MCF 10A (cell line): ENCODE measurements around the gene SH2D1B. TPM values are rescaled to one million over a fixed set of nuclear protein-coding genes. Genes with fewer than 3 reads are reported as not detected.

Experiments used
- BruUV-seq: library from RNA; stranded (reverse); fragments of 400-500 nt; replicated peaks from 2 replicates; lab custom pipeline; 2021; lab: Mats Ljungman, UMichigan
- CTCF ChIA-PET: fragments of 300-600 bp; sonication (Branson Sonifier 250); formaldehyde crosslinking; extraction: SDS; loops from one replicate; lab custom pipeline; 2021; ENCODE audit warnings: antibody characterized with exemption, inconsistent platforms; lab: Yijun Ruan, JAX
- POLR2A ChIA-PET: fragments of 300-600, 350-650 bp; sonication (Branson Sonifier 250); formaldehyde crosslinking; extraction: SDS; loops from one replicate; lab custom pipeline; 2020; ENCODE audit warnings: antibody characterized with exemption, inconsistent platforms; lab: Yijun Ruan, JAX
- DNase-seq: peaks from one replicate; pipeline ENCODE4 v3.0.0-alpha.2; 2018; ENCODE audit not compliant: unreplicated experiment
- H3K27ac Mint-ChIP-seq: one replicate; pipeline ENCODE4 v1.8.0; 2022; ENCODE audit warnings: mild to moderate bottlenecking, low read depth, mixed read lengths; ENCODE audit not compliant: unreplicated experiment
- H3K27me3 Mint-ChIP-seq: one replicate; pipeline ENCODE4 v1.8.0; 2022; ENCODE audit warnings: mixed read lengths; ENCODE audit not compliant: insufficient read depth, unreplicated experiment
- H3K36me3 Mint-ChIP-seq: one replicate; pipeline ENCODE4 v1.8.0; 2022; ENCODE audit warnings: mild to moderate bottlenecking, moderate library complexity, mixed read lengths; ENCODE audit not compliant: insufficient read depth, unreplicated experiment
- H3K4me1 Mint-ChIP-seq: one replicate; pipeline ENCODE4 v1.8.0; 2022; ENCODE audit warnings: mixed read lengths; ENCODE audit not compliant: insufficient read depth, unreplicated experiment
- H3K4me3 Mint-ChIP-seq: one replicate; pipeline ENCODE4 v1.8.0; 2022; ENCODE audit warnings: mild to moderate bottlenecking, moderate library complexity, mixed read lengths; ENCODE audit not compliant: unreplicated experiment
- H3K9me3 Mint-ChIP-seq: one replicate; pipeline ENCODE4 v1.8.0; 2022; ENCODE audit warnings: mixed read lengths; ENCODE audit not compliant: unreplicated experiment
- CTCF ChIP-seq: fragments of 200-600 bp; IDR thresholded peaks from one replicate; pipeline ENCODE4 v1.8.0; 2022; ENCODE audit warnings: antibody characterized with exemption, mild to moderate bottlenecking; ENCODE audit not compliant: unreplicated experiment
- intact Hi-C: fragments of 100-400 bp; cut with micrococcal nuclease; formaldehyde crosslinking; loops from 2 replicates; pipeline ENCODE4 v1.14.1; 2022
- total RNA-seq: library from RNA; stranded (reverse); gene quantifications from 2 replicates; pipeline ENCODE4 v1.2.3, GENCODE V29; 2022

Gene SH2D1B
- total RNA-seq, 1 experiment from 2014 or later, result not detected

GRCh38 chr1:162373541-162374260, 38.2 kb downstream of the SH2D1B start:
- peak; percentile 91 for DNase-seq
- intact Hi-C loops, result loop anchor here (1.0 kb wide), 1 partner anchor 8 kb away; the partner anchor contains the start of gene C1orf226
- TF ChIP-seq CTCF, result no peak
- H3K36me3 Mint-ChIP-seq, result peaks cover 6% of the 10 kb centered on the region
- H3K9me3 Mint-ChIP-seq, result no peaks in the 10 kb centered on the region
- peak overlapping the region; percentile 6 for H3K4me3 Mint-ChIP-seq
- ChIA-PET CTCF (interaction anchor here (0.6 to 4.3 kb wide), 7 partner anchors 8 to 337 kb away, joined by 3 to 27 read pairs (median 5); partner anchors contain the start of gene C1orf226), POLR2A (interaction anchor here (0.7 to 4.6 kb wide), 4 partner anchors 8 to 304 kb away, joined by 3 to 77 read pairs (median 4); partner anchors contain the start of genes C1orf226 and NOS1AP)
- BruUV-seq, result no TSS peak
- H3K27ac Mint-ChIP-seq, result peak overlapping the region; percentile 92
- peaks cover 33% of the 10 kb centered on the region for H3K4me1 Mint-ChIP-seq
- no peaks in the 10 kb centered on the region for H3K27me3 Mint-ChIP-seq

GRCh38 chr1:162373072-162373427, 38.9 kb downstream of the SH2D1B start:
- Mint-ChIP-seq H3K36me3 (peaks cover 6% of the 10 kb centered on the region), H3K4me1 (peaks cover 31% of the 10 kb centered on the region), H3K4me3 (peak overlapping the region; percentile 6), H3K27ac (peak overlapping the region; percentile 92), H3K9me3 (no peaks in the 10 kb centered on the region), H3K27me3 (no peaks in the 10 kb centered on the region)
- ChIA-PET POLR2A (interaction anchor here (0.9 to 4.6 kb wide), 6 partner anchors 9 to 76 kb away, joined by 3 to 77 read pairs (median 8); partner anchors contain the start of gene C1orf226), CTCF (interaction anchor here (0.7 to 4.3 kb wide), 6 partner anchors 9 to 336 kb away, joined by 4 to 27 read pairs (median 6); partner anchors contain the start of gene C1orf226)
- no peak for DNase-seq
- TF ChIP-seq CTCF, result no peak
- intact Hi-C loops, result loop anchor here (1.0 kb wide), 1 partner anchor 8 kb away; the partner anchor contains the start of gene C1orf226
- BruUV-seq, result no TSS peak

- BruUV-seq, result no TSS peak
These were observed 39.5 kb downstream of the SH2D1B start for GRCh38 chr1:162372159-162373071.

More at GRCh38 chr1:162372159-162373071, 39.5 kb downstream of the SH2D1B start:
- H3K27me3 Mint-ChIP-seq, result no peaks in the 10 kb centered on the region
- ChIA-PET CTCF (interaction anchor here (0.6 to 5.0 kb wide), 12 partner anchors 10 to 377 kb away, joined by 3 to 45 read pairs (median 5); partner anchors contain the start of gene C1orf226), POLR2A (interaction anchor here (0.8 to 4.6 kb wide), 14 partner anchors 9 to 646 kb away, joined by 3 to 77 read pairs (median 4); partner anchors contain the start of gene C1orf226)
- intact Hi-C loops, result loop anchor here (1.0 kb wide), 1 partner anchor 9 kb away; the partner anchor contains the start of gene C1orf226
- no peaks in the 10 kb centered on the region for H3K9me3 Mint-ChIP-seq
- peaks cover 6% of the 10 kb centered on the region for H3K36me3 Mint-ChIP-seq
- peaks cover 27% of the 10 kb centered on the region for H3K4me1 Mint-ChIP-seq
- peak overlapping the region; percentile 3 for H3K4me3 Mint-ChIP-seq
- TF ChIP-seq CTCF, result no peak
- no peak for DNase-seq
- H3K27ac Mint-ChIP-seq, result peak overlapping the region; percentile 92
